Endothelial cell of hepatic sinusoid (primary cell): ENCODE measurements around the gene TEX54.
"Not testable (repeated sequence)": the region's sequence is repeated elsewhere in the genome, so short reads cannot be mapped to it uniquely, and the experiment has no call there.

Experiments used
- in situ Hi-C: cut with HindIII; loops from 2 replicates; pipeline ENCODE4 v1.10.0; 2017; ENCODE audit warnings: low sequenced_read_pairs

Gene TEX54

DNA sequence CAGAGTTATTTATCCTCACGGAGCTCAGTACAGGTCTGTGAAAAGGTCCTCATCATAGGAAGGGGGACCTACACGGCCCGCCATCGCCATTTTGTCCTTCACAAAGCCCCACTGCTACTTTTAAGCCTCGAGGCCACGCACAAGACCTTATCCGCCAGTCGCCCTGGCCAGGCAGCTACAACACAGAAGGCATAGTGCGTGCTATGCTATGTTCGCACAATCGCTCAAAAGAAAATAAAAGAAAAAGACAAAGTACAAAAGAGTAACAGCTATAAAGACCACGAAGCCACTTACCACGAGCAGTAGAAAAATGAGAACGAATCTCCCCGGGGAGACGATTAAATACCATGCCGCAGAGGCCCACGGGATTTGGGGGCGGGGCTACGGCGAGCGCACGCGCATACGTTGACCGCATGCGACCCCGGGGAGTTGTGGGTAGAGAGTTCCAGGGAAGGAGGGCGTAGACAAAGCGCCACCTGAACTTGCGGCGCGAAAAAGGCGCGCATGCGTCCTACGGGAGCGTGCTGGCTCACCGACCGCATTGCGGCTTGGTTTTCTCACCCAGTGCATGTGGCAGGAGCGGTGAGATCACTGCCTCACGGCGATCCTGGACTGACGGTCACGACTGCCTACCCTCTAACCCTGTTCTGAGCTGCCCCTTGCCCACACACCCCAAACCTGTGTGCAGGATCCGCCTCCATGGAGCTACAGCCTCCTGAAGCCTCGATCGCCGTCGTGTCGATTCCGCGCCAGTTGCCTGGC lies 23.1 kb upstream of the TEX54 start:
- in situ Hi-C loops = no loop called here

DNA sequence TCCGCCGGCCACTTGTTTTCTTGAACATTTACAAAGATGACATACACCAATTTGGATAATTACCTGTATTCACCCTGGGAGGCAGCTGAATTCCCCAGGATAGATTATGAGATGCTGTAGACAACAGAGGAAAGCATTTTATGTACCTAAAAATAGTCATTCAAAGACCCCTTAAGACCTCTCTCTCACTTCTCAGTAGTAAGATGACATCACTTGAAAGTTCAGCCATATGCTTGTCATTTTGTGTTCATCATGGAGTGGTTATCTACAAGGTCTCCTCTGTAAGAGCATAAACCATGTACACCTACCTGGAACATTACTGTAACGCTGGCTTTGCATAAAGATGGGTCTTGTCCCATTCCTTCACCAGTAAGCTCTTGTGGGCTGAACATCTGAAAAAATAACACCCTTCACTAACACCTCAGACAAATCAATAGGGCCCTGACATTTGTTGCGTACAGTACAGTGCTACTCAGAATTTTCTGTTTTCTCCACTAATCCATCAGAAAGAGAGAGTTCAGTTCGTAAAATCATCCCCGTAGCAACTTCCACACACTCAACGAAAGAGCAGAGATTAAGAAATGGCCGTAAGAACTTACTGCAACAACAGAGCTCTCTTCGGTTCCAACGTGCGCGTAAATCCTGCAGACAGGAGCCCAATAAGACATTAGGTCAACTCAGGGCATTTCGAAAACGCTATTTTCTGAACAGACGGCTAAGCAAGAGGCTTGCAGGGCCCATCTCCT lies 22.4 kb upstream of the TEX54 start:
- in situ Hi-C loops = no loop called here

DNA sequence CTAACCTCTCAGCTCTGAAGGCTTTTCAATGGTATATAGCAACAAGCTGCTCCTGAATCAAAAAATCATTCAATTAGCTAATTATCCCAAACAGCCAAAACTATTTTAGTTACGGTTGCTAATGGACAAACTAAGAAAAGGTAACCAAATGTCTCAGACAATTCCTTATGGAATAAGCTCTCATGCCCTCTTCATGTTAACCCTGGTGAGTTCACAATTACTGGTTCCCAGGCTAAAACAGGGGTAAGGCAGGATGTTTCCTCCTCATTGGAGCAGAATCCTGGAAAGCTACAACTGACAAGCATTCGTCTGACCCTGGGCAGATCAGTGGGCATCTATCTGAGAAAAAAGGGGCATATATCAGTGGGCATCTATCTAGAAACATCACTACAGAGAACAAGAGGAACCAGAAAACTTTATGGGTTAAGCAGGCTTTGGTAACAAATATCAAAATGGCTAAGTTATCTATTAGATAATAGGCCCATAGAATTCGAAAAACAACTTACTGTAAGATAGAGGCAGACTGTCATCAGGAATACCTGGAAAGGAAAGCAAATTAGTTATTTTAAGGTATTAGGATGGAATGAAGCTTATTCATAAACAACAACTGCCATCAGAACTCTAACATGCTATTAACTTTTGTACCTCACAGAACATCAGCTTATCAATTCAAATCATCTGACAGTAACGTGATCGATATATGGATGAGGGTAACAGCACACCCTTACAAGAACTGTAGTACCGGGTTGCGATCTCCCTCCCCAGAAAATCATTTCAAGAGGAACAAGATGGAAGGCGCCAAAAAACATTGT lies 21.6 kb upstream of the TEX54 start:
- in situ Hi-C loops = no loop called here

DNA sequence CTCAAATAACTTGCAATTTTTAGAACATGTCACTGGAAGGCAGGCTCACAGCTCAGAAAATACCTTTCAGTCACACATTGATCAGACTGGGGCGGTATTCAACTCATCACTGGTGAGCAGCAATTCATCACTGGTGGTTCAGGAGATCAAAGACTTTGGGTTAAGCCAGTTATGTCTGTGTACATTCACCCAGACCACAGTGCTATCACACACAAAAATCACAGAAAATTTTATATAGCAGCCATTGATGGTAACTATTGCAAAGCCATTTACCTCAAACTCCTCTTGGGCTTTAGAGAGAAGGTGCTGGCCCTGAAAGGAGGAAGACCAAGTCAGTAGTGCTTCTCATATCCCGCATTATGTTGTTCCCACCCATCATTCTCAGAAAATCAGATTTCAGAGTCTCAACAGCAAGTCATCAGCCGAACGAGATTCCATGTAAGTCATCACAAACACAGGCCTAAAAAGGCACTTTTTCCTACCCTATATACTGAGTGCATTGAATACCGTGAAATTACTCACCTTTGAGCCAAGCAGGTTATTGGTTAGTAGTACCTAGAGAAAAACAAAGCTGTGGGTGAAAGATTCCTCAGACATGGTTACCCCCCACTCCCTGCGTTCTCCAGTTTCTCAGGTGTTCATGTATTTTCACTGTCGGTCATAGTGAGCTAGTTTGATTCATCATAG lies 20.8 kb upstream of the TEX54 start:
- in situ Hi-C loops = no loop called here

DNA sequence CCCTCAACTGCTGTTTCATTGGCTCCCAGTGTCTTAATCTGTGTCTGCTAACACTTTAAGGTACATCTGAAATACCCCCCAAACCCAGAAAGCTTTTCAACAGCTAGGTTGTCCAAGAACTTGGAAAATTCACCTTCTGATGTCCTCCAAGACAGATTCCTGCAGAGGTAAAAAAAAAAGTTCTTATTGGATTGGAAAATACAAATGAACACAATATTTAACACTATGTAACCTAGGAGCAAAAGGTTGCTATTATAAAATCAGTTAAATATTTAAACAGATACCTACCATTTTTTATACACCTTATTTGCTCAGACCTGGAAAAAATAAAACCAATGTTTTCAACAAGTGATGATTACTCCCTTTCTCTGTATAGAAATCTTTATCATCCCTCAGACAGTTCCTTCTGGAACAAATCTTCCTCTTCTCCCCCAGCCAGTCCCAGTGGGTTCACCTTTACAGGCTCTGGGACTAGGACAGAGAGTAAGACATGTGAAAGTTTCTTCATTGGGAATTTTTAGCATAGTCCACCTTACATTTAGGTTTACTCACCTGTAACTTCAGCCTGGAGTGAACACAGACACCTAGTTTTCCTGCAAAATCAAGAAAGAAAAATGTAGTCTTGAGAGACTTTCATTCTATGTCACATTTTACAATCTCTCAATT lies 20.0 kb upstream of the TEX54 start:
- in situ Hi-C loops = no loop called here

DNA sequence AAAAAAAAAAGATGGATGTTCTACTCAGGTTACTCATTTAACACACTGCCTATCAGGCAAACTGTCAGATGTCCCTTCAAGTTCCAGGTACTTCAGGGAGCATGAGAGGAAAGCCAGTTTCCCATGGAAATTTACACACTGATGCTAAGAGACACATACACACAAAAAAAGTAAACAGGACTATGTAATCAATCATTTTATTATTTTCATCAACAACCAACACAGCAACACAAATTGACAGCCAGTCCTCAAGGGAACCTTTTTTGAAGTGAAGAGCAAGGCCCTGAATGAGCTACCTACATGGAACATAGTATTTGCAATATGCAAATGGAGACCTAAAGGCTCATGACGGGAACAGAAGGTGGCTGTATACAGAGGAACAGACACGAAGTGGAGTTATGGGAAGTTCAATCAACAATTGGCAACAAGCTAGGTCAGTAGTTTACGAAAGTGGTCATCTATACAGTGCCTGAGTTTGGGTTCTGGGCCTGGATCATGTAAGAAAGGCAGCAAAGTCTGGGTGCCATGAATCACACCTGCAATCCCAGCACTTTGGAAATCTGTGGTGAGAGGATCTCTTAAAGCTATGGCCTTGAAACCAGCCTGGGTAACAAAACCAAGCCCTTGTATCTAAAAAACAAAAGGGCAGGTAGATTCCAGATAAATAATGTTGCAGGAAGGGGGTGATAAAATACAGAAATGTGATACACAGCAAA lies 19.3 kb upstream of the TEX54 start:
- in situ Hi-C loops = no loop called here

DNA sequence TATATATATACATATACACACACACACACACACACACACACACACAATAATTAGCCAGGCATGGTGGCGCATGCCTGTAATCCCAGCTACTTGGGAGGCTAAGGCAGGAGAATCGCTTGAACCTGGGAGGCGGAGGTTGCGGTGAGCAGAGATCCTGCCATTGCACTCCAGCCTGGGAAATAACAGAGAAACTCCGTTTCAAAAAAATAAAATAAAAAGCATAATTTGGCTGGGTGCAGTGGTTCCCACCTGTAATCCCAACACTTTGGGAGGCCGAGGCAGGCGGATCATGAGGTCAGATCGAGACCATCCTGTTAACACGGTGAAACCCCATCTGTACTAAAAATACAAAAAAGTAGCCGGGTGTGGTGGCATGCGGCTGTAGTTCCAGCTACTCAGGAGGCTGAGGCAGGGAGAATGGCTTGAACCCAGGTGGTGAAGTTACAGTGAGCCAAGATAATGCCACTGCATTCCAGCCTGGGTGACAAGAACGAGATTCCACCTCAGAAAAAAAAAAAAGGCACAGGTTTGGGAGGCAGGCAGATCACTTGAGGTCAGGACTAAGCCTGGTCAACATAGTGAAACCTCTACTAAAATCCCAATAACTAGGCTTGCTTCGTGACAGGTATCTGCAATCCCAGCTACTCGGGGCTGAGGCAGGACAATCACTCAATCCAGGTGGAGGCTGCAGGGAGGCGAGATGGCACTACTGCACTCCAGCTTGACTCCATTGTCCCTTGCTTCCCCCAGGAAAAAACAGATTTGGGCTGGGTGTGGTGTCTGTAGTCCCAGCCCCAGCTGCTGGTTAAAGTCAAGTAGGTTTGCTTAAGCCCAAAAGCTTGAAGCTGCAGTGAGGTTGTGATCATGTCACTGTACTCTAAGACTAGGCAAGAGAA lies 18.5 kb upstream of the TEX54 start:
- in situ Hi-C loops = no loop called here

DNA sequence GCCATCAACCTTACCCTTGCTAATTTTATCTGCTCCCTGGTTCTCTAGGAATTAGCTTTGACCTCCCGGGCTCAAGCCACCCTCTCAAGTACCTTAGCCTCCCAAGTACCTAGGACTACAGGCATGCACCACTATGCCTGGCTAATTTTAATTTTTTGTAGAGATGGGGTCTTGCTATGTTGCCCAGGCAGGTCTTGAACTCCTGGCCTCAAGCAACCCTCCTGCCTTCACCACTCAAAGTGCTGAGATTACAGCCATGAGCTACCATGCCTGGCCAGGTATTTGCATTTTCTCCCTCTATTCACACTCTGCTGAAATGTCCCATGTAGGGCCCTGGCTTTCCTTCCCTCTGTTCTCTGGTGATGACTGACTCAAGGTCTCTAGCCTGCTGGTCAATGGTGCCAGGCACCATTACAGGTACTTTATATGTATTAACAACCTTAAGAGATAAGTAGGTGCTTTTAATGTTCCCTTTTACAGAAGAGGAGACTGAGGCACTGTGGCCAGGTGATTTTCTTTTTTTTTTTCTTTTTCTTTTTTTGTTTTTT lies 15.2 kb upstream of the TEX54 start:
- in situ Hi-C loops = no loop called here

DNA sequence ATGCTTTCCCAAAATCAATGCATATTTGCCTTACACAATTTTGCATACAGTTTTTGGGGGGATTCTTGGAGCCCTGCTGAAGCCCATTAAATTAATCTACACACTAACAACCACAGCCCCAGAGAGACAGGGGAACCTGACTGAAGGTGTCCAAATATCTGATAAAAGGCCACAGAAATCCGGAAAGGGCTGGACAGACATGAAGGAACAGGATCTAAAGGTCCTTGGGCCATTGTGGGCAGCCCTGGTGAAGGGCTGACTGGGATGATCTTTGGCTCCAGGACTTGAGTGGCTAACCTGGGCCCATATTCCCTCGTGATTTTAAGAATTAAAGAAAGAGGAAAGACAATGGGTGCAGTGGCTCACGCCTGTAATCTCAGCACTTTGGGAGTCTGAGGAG lies 13.5 kb upstream of the TEX54 start:
- in situ Hi-C loops = no loop called here

DNA sequence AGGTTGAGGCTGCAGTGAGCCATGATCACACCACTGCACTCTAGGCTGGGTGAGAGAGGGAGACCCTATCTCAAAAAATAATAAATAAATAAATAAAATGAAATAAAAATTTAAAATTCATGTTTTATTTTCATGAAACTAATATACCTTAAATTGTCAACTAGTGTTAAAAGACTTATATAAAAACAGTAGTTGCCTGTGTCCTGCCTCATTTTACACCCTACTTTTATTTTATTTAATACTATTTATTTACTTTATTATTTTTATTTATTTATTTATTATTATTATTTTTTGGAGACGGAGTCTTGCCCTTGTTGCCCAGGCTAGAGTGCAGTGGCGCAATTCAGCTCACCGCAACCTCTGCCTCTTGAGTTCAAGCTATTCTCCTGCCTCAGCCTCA lies 11.5 kb upstream of the TEX54 start:
- in situ Hi-C loops = no loop called here

DNA sequence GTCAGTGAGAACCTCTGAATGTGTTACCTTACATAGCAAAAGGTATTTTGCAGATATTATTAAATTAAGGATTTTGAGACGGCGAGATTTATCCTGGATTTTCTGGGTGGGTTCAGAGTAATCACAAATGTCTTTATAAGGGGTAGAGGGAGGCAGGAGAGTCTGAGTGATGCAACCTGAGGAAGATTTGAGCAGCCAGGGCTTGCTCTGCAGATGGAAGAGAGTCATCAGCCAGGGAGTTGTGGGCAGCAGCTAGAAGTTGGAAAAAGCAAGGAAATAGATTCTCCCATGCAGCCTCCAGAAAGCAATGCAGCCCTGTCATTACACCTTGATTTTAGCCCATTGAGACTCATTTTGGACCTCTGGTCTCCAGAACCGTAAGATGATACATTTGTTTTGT lies 10.8 kb upstream of the TEX54 start:
- in situ Hi-C loops = no loop called here

DNA sequence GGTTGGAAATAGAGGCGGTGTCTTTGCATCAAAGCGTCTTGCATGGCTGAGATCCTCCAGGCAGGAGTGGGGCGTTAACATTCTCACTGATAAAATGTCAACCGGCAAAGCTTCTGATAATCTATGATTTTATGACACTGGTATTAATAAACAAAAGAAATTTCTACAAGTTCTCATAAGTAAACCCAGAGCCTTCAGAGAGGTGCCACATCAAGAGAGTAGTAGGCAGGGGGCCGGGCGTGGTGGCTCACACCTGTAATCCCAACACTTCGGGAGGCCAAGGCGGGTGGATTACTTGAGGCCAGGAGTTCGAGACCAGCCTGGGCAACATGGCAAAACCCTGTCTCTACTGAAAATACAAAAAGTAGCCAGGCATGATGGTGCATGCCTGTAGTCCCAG lies 10.2 kb upstream of the TEX54 start:
- in situ Hi-C loops = not testable (repeated sequence)

DNA sequence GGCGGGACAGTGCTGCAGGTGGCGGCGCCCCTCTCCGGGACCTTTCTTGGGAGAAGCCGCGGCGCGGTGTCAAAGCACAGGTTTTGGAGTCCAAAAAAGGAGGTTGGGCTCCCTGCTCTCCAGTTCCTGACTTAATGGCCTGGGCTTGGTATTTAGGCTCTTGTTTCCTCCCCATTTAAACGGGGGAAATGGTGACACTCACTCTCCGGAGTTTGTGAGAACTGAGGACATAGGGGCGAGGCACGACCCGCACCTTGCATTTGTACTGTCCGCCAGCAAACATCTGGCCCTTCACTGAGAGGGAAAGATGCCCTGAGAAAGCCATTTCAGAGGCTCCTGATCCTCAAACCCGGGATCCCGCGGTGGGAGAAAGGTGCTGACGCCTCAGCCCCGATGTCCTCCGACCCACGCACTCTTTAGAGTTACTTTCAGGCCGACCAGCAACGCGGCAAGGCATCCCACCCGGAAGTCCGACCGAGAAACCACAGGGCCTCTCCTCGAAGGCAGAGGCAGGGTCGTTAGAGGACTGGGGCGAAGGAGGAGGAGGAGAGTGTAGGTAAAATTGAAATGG lies 9.6 kb upstream of the TEX54 start:
- in situ Hi-C loops = no loop called here

DNA sequence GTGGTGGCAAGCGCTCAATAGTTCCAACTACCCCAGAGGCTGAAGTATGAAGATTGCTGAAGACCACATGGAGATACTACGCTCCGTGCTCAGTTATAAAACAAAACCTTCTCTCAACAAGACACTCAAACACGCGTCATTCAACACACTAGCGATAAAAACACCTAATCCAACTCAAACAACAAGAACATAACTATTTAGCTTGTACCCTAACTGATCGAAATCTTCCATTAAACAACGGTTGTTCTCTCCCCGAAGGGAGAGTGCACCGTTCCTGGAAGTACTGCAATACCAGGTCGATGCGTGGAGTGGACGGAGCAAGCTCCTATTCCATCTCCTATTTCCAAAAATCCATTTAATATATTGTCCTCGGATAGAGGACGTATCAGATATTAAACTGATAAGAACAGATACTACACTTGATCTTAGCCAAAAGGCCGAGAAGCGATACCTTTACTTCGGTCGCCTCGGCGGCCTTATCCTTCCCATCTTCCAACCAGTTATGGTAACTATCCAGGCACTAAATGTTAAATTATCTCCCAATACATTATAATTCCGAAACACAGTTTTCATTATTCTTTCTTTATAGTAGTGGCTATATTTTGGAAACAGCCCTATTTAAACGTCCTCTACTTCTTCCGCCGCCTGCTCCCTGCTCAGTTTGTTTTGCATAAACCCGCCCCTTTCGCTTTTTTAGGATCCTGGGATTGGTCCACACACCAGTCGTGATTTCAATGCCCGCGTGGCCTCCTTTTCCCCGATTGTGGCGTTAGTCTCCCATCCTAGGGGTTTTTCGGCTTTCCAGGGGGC lies 8.9 kb upstream of the TEX54 start:
- in situ Hi-C loops = no loop called here

DNA sequence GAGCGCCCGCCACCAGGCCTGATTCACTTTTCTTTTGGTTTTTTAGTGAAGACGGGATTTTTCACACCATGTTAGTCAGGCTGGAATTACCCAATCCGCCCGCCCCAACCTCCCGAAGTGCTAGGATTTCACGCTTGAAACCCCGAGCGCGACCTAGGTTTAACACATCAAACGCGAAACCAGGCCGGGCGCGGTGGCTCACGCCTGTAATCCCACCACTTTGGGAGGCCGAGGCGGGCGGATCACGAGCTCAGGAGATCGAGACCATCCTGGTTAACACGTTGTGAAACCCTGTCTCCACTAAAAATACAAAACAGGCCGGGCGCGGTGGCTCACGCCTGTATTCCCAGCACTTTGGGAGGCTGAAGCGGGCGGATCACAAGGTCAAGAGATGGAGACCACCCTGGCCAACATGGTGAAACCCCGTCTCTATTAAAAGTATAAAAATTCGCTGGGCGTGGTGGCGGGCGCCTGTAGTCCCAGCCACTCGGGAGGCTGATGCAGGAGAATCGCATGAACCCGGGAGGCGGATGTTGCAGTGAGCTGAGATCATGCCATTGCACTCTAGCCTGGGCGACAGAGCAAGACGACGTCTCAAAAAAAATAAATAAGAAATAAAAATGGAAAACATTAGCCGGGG lies 8.2 kb upstream of the TEX54 start:
- in situ Hi-C loops = not testable (repeated sequence)

DNA sequence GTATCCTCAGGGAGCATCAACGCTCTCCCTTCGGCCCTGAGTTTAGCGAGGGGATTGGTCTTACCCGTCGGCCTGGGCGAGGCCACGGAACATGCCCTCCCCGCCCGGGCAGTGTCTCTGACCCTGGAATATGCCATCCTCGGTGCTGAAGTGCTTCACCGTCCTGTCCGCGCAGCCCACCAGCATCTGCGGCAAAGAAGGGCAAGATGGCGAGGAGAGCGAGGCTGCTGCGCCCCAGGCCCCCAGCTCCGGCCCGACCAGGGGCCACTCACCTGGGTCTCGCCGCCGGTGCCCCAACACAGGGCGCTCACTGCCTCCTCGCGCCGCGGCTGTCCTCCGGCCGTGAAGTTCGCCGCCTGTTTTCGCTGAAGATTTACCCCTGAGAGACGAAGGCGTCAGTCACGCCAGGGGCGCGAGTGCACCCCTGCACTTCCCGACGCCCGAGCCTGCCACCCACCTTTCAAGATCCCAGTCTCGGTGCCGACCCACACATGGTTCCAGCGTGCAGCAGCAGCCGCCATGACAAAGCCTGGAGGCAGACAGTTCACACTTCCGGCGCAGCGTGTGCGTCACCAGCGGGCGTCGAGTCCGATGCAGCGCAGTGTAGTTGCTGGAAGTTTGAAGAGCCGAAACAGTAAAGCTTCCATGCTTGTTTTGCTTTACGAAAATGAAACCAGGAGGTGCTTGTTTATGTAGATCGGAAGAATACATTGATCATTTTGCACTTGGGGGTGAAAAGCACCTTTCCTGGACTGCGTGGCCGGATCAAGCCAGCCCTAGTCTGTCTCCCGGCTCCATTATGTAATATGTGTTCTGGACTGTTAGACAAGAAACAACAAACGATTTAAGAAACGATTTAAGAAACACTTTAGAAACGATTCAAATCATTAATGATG lies 6.7 kb upstream of the TEX54 start, which contains the start of gene WDR74:
TSS of gene WDR74 (minus strand) at position 541 of the 896 bp plus-strand sequence. CDS start at position 521, 20 bp downstream.
- in situ Hi-C loops = loop anchor here (5.0 kb wide), 1 partner anchor 42 kb away; no protein-coding TSS in a partner anchor
